HL-60/S4 treated with retinoic acid at 250 ng/mL for 4 days and 3 days (cell line): Measurements from ENCODE around the gene ANGPTL7.
"Not testable (repeated sequence)": the region's sequence is repeated elsewhere in the genome, so short reads cannot be mapped to it uniquely, and the experiment has no call there.

Experiments used
- in situ Hi-C: fragments of 300-500 bp; cut with MboI; formaldehyde crosslinking; loops from 2 replicates; pipeline ENCODE4 v1.7.0; 2022; ENCODE audit warnings: low sequenced_read_pairs

ANGPTL7 gene

GRCh38 chr1:11168731-11169130 lies 20.4 kb upstream of the ANGPTL7 start:
- in situ Hi-C loops, result no loop called here

DNA sequence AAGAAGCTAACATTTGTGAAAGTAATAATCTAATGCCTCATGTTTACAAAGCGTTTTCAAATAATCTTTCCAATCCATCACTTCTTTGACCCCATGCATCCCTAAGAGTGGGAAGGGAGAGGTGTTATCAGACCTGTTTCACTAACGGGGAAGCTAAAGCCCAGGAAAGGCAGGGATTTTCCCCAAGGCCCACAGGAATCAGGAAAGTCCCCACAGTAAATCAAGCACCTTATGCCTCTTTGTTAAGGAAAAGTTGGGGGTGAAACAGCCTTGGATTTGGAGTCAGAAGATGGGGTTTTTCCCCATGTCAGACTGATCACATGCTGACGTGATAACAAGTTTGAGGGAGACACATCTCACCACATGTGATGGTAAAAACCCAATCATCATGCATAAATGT lies 20.0 kb upstream of the ANGPTL7 start:
- in situ Hi-C loops, result no loop called here

- in situ Hi-C loops, result no loop called here
Observed at GRCh38 chr1:11170102-11170501, 19.1 kb upstream of the ANGPTL7 start.

DNA sequence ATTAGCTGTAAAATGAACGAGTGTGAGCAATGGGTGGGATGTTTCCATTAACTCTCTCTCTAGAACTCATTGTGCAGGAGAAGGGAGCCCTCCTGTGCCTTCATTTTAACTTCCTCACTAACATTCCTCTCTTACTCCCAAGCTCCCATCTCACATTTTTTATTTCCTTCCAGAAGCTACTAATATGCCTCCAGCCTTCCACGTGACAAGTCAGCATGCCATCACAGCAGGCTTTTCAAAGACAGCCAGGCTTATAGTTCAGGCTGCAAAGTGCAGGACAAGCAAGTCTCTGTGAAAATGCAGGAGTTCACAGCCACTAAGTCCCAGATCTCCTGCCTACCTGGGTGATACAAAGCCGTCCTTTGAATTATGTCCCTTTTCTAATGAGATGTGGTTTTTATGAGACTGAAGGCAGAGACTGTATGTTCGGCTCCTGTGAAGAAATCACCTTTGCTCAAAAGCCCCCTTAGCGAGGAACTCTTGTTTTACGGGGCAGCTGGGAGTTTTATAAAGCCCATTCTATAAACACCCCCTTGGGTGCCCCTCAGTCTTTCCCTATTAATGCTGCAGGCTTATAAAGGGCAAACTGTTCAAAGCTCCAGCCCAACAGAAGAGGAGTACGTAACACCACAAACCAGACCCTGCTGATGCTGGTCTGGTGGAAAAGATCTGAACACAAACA lies 14.8 kb upstream of the ANGPTL7 start:
- in situ Hi-C loops, result no loop called here

GRCh38 chr1:11175461-11175860 lies 13.7 kb upstream of the ANGPTL7 start:
- in situ Hi-C loops, result no loop called here

DNA sequence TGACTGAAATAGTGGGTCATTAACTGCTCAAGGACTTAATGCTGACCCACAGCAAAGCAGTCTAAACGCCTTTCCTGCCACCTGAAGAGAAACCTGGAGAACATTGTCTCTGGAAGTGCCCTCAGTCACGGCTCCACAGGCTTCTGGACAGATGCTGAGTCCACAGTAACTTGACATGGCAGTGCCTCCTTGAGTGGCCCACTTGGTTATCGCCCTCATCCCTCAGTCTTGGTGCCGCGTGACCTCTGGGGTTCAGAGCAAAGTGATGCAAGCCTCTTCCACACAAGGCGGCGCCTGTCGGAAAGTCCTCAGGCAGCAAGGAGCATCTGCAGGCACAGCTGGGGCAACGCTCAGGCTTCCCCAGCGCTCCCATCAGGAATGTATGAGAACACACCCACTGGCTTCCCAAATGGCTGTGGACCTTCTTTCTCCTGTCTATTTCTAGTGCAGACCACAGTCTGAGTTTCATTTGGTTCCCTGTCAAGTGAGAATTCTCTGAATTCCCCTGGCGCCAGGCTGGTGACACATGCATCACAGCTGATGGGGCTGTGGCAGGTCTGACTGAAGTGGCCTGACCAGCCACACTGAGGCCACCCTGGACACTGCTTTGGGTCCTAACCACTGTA lies 13.0 kb upstream of the ANGPTL7 start:
- in situ Hi-C loops, result no loop called here

- in situ Hi-C loops, result no loop called here
Observed at GRCh38 chr1:11178021-11179015, 10.8 kb upstream of the ANGPTL7 start.

DNA sequence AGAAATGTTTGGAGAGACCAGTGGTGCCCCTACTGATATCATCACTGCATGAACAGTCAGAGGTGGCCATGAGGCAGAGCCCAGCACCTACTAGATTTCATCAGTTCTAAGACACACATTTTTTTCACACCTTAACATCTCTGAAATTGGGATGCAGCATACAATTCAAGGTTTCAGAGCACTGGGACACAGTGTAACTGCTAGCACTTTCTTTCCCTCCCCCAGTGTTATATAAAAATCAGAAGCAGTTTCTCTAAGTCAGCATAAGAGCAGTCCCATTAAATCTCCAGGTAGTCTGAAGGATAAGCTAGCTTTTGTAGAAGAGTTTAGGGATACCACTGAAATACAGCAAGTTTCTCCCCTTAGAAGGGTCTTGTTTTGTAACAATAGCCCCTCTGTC lies 10.0 kb upstream of the ANGPTL7 start:
- in situ Hi-C loops, result no loop called here

- in situ Hi-C loops, result not testable (repeated sequence)
Observed at GRCh38 chr1:11179749-11180148, 9.4 kb upstream of the ANGPTL7 start.

DNA sequence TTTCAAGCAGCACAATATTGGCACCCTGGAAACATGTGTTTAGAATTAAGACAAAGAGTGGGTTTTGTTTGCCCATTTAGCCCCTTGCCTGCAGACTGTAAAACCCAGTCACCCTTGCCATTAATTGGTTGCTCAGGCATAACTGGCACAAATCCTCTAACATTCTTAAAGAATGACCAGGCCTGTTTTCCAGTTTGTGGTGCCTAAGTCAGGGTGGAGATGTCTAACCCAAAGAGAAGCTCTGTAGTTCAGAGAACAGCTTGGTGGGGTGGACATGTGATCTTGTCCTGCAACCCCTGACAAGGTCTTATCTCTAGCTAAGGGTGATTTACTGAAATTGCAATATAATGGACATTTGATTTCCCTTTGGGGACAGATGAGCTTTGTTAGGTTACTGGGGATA lies 8.8 kb upstream of the ANGPTL7 start:
- in situ Hi-C loops, result no loop called here

GRCh38 chr1:11182884-11183283 lies 6.3 kb upstream of the ANGPTL7 start:
- in situ Hi-C loops, result no loop called here

GRCh38 chr1:11184973-11185372 lies 4.2 kb upstream of the ANGPTL7 start:
- in situ Hi-C loops, result no loop called here

DNA sequence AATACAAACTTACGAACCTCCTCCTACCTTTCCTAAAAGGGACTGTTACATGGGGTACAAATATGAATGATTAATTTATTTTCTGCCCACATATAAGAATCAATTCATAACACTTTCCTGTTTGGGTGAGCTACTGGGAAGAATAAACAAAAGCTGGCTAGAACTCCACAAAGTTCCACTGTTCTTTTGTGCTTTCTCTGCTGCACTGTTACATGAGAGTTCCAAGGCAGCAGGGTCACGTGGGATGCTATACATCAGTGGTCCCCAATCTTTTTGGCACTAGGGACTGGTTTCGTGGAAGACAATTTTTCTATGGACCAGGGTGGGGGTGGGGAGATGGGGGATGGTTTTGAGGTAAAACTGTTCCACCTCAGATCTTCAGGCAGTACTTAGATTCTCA lies 2.2 kb upstream of the ANGPTL7 start:
- in situ Hi-C loops, result no loop called here

DNA sequence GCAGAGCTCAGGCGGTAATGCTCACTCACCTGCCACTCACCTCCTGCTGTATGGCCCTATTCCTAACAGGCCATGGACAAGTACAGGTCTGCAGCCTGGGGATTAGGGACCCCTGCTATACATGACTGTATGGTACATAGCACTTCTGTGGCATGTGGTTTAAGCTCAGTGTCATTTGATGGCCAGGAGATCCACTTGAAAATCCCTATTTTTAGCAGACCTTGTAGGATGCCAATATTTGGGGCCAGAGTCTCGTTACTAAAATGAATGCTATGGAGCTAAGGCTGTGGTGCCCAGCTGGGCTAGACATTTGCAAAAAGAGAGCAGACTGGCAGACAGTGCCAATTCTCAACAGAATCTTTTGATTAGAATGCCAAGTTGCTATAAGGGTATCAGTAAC lies 1.7 kb upstream of the ANGPTL7 start:
- in situ Hi-C loops, result no loop called here

- in situ Hi-C loops, result no loop called here
Observed at GRCh38 chr1:11187931-11188330, 1.2 kb upstream of the ANGPTL7 start.

- in situ Hi-C loops, result no loop called here
Observed at GRCh38 chr1:11188381-11188780, 774 bp upstream of the ANGPTL7 start.

- in situ Hi-C loops, result no loop called here
Observed at GRCh38 chr1:11193376-11193775, 4.2 kb downstream of the ANGPTL7 start.

- in situ Hi-C loops, result no loop called here
Observed at GRCh38 chr1:11194407-11195176, 5.4 kb downstream of the ANGPTL7 start.

DNA sequence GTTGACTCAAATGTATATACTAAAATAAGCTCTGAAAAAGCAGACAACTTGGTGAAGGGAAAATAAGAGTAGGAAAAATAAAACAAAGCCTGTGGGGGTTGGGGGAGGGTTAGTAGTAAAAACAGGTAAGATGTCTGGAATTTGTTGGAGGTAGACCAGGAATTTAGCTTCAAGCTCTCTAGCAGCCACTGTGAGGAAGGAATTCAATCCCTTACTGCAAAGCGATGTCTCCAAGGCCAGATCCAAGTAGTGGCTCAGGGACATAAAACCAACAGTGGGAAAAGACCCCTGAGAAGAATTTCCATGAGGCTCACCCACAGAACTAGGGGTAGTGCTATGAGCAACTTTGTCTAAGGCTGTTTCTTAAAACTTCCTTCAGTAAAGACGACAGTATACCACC lies 7.8 kb downstream of the ANGPTL7 start:
- in situ Hi-C loops, result no loop called here

GRCh38 chr1:11197359-11197758 lies 8.2 kb downstream of the ANGPTL7 start:
- in situ Hi-C loops, result no loop called here

DNA sequence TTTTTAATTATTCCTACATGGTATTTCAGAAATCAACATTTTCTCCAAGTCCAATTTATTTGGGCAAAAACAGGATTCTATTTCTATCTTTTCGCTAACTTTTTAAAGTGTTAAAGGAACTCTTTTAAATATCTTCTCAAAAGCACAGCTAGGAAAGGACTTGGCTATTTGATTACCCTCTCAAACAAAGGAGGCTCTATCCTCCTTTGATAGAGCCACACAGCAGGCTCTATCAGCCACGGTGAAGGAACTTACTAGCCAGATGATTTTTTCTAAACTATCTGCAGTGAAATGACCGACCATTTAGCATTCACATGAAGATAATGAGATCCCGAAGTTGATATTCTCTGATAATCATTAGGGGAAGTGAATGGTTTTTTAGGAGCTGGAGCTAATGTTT lies 9.1 kb downstream of the ANGPTL7 start:
- in situ Hi-C loops, result no loop called here
